Measurements from ENCODE around the gene SEC23IP. TPM values are rescaled to one million over a fixed set of nuclear protein-coding genes. Genes with fewer than 3 reads are reported as not detected.

SEC23IP gene
- polyA plus RNA-seq, 1 donor (not counting 4 experiments of a cell fraction or from before 2014, with no cell fraction given), result 36.9 TPM

- Histone ChIP-seq H3K27ac (ENCODE audit: control insufficient read depth, insufficient read depth, low read length) (no peak overlapping the region), H3K4me2 (ENCODE audit: control insufficient read depth, extremely low read depth, insufficient read depth, low read depth, low read length) (no peak overlapping the region), H3K4me3 (ENCODE audit: control insufficient read depth in 2 of 3, extremely low read depth in 1 of 3, insufficient read depth in 2 of 3, low read depth in 1 of 3, low read length in 3 of 3) (no peak overlapping the region), H3K9ac (ENCODE audit: control insufficient read depth, extremely low read depth, insufficient read depth, low read length) (no peak overlapping the region), H3K9me1 (ENCODE audit: control insufficient read depth, extremely low read depth, insufficient read depth, low read length) (no peaks in the 10 kb centered on the region), H3K36me3 (ENCODE audit: control insufficient read depth in 2 of 2, extremely low read depth in 1 of 2, insufficient read depth in 2 of 2, low read length in 2 of 2) (peaks cover 8 to 19% of the 10 kb centered on the region in 2 experiments), H3K79me2 (ENCODE audit: control insufficient read depth, insufficient read depth, low read length) (peaks cover 5% of the 10 kb centered on the region), H2AFZ (ENCODE audit: control insufficient read depth, low read length) (no peak overlapping the region), H3K9me3 (ENCODE audit: control insufficient read depth, low read depth, low read length) (no peaks in the 10 kb centered on the region), H3K27me3 (ENCODE audit: control insufficient read depth, extremely low read depth, insufficient read depth, low read length) (no peaks in the 10 kb centered on the region), H3K4me1 (ENCODE audit: control insufficient read depth, extremely low read depth, insufficient read depth, low read length) (no peaks in the 10 kb centered on the region), H4K20me1 (ENCODE audit: control insufficient read depth, extremely low read depth, insufficient read depth, low read length) (no peaks in the 10 kb centered on the region)
- DNase-seq (ENCODE audit: low read depth, low spot score) (no peak), FAIRE-seq (no peak)
- TF ChIP-seq EZH2 (IDR thresholded peaks at IDR 0.05; ENCODE audit: low read length) (no peak), CTCF (optimal IDR thresholded peaks at IDR 0.05 in 1 of 3, IDR thresholded peaks at IDR 0.05 in 1 of 3, conservative IDR thresholded peaks at IDR 0.05 in 1 of 3; ENCODE audit: extremely low read depth in 1 of 3, insufficient read depth in 2 of 3, low read length in 3 of 3) (no peak)
- dilution Hi-C loops (cut with MboI; ENCODE audit: extremely low pct_ligation_motif_present, low sequenced_read_pairs), result no loop called here
Observed at GRCh38 chr10:119908166-119908565, 15.6 kb downstream of the SEC23IP start.

GRCh38 chr10:119910689-119911088 lies 18.2 kb downstream of the SEC23IP start:
- H3K9me3 ChIP-seq (ENCODE audit: control insufficient read depth, low read depth, low read length), result no peaks in the 10 kb centered on the region
- H3K4me1 ChIP-seq (ENCODE audit: control insufficient read depth, extremely low read depth, insufficient read depth, low read length), result peaks cover under 1% of the 10 kb centered on the region
- H4K20me1 ChIP-seq (ENCODE audit: control insufficient read depth, extremely low read depth, insufficient read depth, low read length), result no peaks in the 10 kb centered on the region
- H3K9ac ChIP-seq (ENCODE audit: control insufficient read depth, extremely low read depth, insufficient read depth, low read length), result no peak overlapping the region
- DNase-seq (ENCODE audit: low read depth, low spot score) (no peak), FAIRE-seq (no peak)
- no peaks in the 10 kb centered on the region for H3K9me1 ChIP-seq (ENCODE audit: control insufficient read depth, extremely low read depth, insufficient read depth, low read length)
- H3K27me3 ChIP-seq (ENCODE audit: control insufficient read depth, extremely low read depth, insufficient read depth, low read length), result no peaks in the 10 kb centered on the region
- H3K36me3 ChIP-seq (ENCODE audit: control insufficient read depth in 2 of 2, extremely low read depth in 1 of 2, insufficient read depth in 2 of 2, low read length in 2 of 2), result peaks cover 6 to 19% of the 10 kb centered on the region in 2 experiments
- H3K79me2 ChIP-seq (ENCODE audit: control insufficient read depth, insufficient read depth, low read length), result no peaks in the 10 kb centered on the region
- H2AFZ ChIP-seq (ENCODE audit: control insufficient read depth, low read length), result no peak overlapping the region
- no peak overlapping the region for H3K4me2 ChIP-seq (ENCODE audit: control insufficient read depth, extremely low read depth, insufficient read depth, low read depth, low read length)
- no peak overlapping the region for H3K4me3 ChIP-seq (ENCODE audit: control insufficient read depth in 2 of 3, extremely low read depth in 1 of 3, insufficient read depth in 2 of 3, low read depth in 1 of 3, low read length in 3 of 3)
- TF ChIP-seq EZH2 (IDR thresholded peaks at IDR 0.05; ENCODE audit: low read length) (no peak), CTCF (optimal IDR thresholded peaks at IDR 0.05 in 1 of 3, IDR thresholded peaks at IDR 0.05 in 1 of 3, conservative IDR thresholded peaks at IDR 0.05 in 1 of 3; ENCODE audit: extremely low read depth in 1 of 3, insufficient read depth in 2 of 3, low read length in 3 of 3) (no peak)
- H3K27ac ChIP-seq (ENCODE audit: control insufficient read depth, insufficient read depth, low read length), result no peak overlapping the region
- dilution Hi-C loops (cut with MboI; ENCODE audit: extremely low pct_ligation_motif_present, low sequenced_read_pairs), result no loop called here

Measured in keratinocyte (primary cell).